ENCODE measurements around the gene DPM2. TPM values are rescaled to one million over a fixed set of nuclear protein-coding genes. Genes with fewer than 3 reads are reported as not detected.

The DPM2 gene
- total RNA-seq, 2 donors from 2014 or later = 14.7 to 18.3 TPM

DNA sequence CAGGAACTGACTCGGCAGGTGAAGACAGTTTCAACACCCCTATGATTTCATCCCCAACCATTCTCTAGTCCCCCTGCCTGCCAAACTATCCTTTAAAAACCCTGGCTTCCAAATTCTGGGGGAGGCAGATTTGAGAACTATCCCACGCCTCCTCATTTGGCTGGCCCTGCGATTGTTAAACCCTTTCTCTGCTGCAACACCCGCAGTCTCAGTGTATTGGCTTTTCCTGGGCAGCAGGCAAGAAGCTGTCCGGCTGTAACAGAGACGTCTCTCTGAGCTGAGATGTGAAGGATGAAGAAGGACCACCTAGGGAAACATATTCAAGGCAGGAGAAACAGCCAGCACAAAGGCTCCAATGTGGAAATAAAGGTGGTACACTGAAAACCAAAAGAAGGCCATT is 44.8 kb downstream of the DPM2 start:
- ATAC-seq (no peak), DNase-seq (no peak)
- intact Hi-C loops (cut with DNase I) = no loop called here

- DNase-seq = no peak
- ATAC-seq = no peak
- intact Hi-C loops (cut with DNase I) = no loop called here
Observed at GRCh38 chr9:127890053-127890452, 47.6 kb downstream of the DPM2 start.

GRCh38 chr9:127887792-127888191 is 49.9 kb downstream of the DPM2 start:
- ATAC-seq (no peak), DNase-seq (no peak)
- intact Hi-C loops (cut with DNase I) = no loop called here

DNA sequence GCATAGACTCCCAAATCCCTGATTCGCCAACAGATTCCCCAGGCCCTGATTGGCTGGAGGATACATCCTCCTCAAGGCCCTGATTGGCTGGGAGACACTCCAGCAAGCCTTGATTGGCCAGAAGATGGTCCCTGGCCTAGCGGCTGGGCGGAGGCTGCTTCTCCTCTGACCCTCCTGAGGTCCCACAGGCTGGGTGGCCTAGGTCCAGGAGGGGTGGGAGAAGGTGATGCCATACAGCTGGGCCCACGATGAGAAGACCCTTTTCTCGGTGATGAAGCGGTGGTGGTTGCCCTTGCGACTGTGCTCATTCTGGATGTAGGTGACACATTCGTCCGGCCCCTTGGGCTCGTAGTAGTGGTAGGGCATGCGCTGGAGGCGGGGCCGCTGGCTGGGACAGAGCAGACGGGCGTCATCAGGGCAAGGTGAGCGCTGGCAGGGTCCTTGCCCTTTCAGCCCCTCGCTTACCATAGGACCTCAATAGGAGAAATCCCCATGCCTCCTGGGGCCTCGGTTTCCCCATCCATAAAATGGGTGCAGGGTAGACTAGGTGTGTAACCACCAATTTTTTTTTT is 51.2 kb downstream of the DPM2 start:
- no peak for DNase-seq
- intact Hi-C loops (cut with DNase I) = no loop called here

DNA sequence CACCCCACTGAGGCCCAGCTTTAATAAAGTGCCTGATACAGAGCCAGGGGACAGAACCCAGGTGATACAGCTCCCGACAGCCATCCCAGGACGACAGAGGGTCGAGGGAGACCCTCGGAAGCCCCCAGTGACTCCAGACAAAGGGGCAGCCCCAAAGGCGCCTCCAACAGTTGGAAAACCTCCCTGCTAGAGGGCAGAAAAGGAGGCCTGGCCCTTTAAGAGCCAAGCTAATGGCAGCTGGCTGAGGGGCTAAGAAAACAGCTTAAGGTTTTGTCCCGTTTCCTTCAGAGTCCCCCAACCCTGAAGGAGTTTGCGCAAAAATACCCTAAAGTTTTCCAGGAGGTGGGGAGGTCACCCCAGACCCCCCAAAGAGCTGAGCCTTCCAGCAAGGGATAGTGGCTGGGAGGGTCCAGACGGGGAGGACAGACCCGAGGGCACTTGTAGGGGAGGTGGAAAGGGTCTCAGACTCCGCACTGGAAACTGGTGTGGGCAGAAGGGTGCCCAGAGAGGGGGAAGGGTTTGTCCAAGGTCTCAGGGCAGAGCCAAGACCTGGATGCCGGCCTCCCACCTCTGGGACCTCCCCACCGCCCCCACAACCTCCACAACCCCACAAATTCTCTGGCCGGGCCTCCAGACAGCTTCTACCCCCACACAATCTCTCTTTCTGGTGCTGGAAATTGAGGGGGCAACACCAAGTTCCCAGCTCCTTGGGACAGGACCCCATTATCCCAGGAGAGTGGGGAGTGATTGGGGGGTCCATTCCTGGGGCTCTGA is 52.0 kb downstream of the DPM2 start:
- no peak for ATAC-seq
- intact Hi-C loops (cut with DNase I) = no loop called here
- DNase-seq = no peak

More for the DNA sequence above, 51.2 kb downstream of the DPM2 start:
- no peak for ATAC-seq

Other genes with a start within 250 kb of the DPM2 start
- not detected for gene CFAP157, start 230.9 kb downstream of the DPM2 start, total RNA-seq
- gene PTRH1, start 222.2 kb downstream of the DPM2 start, total RNA-seq = 10 to 100 TPM; 12.3 to 14.3 TPM
- gene TTC16, start 221.8 kb downstream of the DPM2 start, total RNA-seq = under 1 TPM; 0.05 to 0.09 TPM
- 1 to 10 TPM; 5.1 TPM for gene TOR2A, start 202.6 kb downstream of the DPM2 start, total RNA-seq
- 10 to 100 TPM; 18.4 to 21.5 TPM for gene SH2D3C, start 159.2 kb downstream of the DPM2 start, total RNA-seq
- 10 to 100 TPM; 58.3 to 64.2 TPM for gene CDK9, start 151.8 kb downstream of the DPM2 start, total RNA-seq
- gene FPGS, start 135.0 kb downstream of the DPM2 start, total RNA-seq = 10 to 100 TPM; 40.4 to 59.5 TPM
- 100 to 1,000 TPM; 132 to 392 TPM for gene ENG, start 83.2 kb downstream of the DPM2 start, total RNA-seq
- gene AK1, start 60.2 kb downstream of the DPM2 start, total RNA-seq = 100 to 1,000 TPM; 593 to 626 TPM
- gene ST6GALNAC6, start 38.3 kb downstream of the DPM2 start, total RNA-seq = 10 to 100 TPM; 56.7 to 71.7 TPM
- 10 to 100 TPM; 35.8 to 49.9 TPM for gene ST6GALNAC4, start 20.8 kb downstream of the DPM2 start, total RNA-seq
- gene PIP5KL1, start 7.1 kb downstream of the DPM2 start, total RNA-seq = under 1 TPM; 0.50 to 0.99 TPM
- gene EEIG1, start 43.1 kb upstream of the DPM2 start, total RNA-seq = 10 to 100 TPM; 24.9 to 27.3 TPM
- 1 to 10 TPM; 5.8 to 6.1 TPM for gene NAIF1, start 129.5 kb upstream of the DPM2 start, total RNA-seq
- 10 to 100 TPM; 13.7 to 29.8 TPM for gene SLC25A25, start 130.4 kb upstream of the DPM2 start, total RNA-seq
- 100 to 1,000 TPM; 111 to 155 TPM for gene PTGES2, start 189.9 kb upstream of the DPM2 start, total RNA-seq
- under 1 TPM in 1 of 2 donors, not detected in 1; 0.38 TPM for gene LCN2, start 211.6 kb upstream of the DPM2 start, total RNA-seq
- 10 to 100 TPM; 45.3 to 46.2 TPM for gene BBLN, start 222.4 kb upstream of the DPM2 start, total RNA-seq